NCI-H2196 (cell line): ENCODE data around the gene DNASE1L3.

ENCODE experiments used
- DNase-seq: peaks from one replicate; lab custom pipeline; 2025; ENCODE audit not compliant: unreplicated experiment; lab: John Stamatoyannopoulos, UW

DNASE1L3 gene

DNA sequence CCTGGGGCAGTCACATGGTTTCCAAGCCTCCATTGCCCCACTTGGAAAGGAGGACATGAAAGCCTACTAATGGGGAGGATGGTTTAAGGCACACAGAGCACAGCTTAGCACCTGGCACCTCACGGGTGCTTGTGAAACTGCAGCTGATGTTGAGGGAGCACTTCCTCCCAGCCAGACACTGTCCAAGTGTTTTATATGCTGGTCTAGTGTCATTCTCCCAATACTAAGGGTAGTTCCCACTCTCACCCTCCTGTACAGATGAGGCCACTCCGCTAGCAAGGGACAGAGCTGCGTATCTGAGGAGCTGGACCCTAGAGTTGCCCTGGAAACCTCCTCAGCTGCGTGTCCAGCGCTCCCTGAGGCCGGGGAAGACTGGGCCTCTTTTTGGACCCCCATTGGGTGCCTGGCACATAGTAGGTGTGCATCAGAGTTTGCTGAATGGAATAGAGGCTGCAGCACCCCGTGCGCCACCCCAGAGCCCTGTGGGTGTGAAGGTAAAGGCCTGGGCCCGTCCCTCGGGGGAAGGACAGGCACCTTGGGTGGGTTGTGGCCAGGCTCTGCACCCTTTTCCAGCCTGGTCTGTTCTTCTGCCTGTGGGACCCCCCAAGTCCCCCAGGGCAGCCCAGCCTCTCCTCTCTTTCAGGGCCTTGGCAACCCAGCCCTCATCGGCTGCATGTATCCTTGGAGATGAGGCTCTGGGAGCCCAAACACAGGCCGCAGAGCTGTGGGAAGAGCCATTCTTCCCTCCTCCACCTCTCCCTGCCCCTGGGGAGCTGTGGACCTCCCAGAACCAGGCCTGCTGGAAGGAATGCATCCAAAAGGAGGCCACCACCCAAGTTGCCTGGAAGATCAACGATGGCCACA, 31.3 kb downstream of the DNASE1L3 start:
- no peak for DNase-seq

DNA sequence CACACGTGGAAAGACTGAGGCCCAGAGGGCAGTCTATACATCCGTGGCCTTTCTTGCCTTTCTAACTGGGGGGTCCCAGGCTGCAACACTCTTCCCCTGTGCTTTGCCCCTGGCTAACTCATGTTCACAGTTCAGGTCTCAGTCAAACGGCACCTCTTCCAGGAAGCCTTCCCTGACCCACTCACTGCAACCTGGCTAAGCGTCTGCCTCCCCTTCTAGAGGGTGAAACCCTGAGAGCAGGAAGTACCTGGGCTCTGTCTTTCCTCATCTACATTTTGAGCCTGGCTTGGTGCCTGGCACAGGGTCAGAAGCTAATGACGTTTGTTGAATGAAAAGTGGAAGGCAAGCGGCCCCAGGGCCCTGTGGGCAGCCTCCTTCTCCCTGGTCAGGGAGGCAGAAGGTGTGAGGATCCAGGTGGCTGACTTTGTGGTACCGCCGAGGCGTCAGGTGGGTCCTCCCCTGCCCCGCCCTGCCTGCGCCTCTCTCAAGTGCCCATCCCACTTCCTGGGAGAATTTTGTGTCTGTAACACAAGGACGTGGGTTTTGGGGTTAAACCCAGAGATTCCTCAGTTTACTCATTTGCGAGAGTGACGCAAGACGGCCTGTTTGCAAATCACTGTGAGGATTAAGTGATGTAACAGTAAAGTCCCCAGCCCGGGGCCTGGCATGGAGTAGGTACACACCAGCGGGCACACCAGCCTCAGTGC, 32.1 kb downstream of the DNASE1L3 start:
- no peak for DNase-seq

DNA sequence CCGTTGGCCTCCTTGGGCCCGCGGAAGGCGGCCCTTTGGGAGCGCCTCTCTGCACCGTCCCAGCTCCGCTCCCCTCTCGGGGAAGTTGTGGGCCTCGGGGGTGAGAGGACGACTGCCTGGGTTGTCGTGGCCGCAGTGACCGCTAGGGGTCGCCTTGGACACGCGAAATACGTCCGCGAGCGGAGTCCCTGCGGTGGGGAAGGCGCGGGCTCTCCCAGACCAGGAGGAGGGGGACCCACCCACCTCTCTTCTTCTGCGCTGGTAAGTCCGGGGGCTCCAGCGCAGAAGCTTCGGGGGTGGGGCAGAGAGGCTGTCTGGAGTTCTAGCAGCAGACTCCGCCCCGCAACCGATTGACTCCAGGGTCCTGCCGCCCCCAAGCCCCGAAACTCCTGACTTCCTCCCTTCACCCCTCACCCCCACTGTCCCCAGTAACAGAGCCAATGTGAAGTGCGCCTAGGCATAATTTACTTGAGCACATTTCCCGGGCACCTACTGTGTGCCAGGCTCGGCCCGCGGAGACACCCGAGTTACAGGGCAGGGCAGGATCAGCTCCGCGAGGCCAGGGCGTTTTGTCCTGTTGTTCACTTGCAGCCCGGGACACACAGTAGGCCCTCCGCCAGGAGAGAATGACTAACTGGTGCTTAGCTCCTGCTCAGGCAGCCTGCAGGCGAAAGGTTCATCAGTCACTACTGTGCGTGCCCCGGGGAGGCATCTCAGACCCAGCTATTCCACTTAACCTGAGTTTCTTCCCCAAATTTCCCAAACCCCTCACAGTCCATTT, 32.8 kb downstream of the DNASE1L3 start:
- DNase-seq, result no peak

DNA sequence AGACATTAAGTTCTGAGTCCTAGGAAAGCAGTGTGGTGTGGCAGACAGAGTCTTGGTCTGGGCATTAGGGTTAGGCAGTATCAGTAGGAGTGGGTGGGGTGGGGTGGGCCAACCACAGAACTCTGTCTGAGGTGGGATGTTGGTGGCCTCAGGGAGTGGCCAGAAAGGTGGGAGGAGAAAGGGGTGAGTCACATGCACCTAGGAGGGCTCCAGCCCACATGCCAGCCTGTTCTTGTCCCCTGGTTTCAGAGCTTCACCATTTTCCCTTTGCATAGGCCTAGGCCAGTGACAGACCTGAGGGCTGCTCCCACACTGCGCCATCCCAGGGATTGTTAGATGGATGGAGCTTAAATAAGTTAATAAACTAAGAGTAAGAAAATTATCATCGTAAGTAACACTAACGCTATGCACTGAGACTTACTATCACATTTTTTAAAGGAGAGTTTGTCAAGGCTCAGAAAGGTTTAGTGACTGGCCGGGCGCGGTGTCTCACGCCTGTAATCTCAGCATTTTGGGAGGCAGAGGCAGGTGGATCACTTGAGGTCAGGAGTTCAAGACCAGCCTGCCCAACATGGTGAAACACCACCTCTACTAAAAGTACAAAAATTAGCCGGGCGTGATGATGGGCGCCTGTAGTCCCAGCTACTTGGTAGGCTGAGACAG, 33.8 kb downstream of the DNASE1L3 start:
- DNase-seq, result no peak

DNA sequence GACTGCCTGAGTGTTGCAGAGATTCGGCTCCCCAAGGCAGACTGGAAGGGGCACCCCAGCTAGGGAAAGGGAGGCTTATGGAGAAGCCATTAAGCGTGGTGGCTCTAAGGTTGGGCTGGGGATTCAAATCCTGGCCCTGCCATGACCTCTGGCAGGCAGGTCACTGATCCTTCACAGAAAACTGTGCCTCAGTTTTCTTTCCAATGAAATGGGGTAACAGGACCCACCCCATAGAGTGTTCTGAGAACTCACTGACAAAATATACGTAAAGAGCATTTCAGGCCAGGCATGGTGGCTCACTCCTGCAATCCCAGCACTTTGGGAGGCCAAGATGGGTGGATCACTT, 34.6 kb downstream of the DNASE1L3 start:
- no peak for DNase-seq

DNA sequence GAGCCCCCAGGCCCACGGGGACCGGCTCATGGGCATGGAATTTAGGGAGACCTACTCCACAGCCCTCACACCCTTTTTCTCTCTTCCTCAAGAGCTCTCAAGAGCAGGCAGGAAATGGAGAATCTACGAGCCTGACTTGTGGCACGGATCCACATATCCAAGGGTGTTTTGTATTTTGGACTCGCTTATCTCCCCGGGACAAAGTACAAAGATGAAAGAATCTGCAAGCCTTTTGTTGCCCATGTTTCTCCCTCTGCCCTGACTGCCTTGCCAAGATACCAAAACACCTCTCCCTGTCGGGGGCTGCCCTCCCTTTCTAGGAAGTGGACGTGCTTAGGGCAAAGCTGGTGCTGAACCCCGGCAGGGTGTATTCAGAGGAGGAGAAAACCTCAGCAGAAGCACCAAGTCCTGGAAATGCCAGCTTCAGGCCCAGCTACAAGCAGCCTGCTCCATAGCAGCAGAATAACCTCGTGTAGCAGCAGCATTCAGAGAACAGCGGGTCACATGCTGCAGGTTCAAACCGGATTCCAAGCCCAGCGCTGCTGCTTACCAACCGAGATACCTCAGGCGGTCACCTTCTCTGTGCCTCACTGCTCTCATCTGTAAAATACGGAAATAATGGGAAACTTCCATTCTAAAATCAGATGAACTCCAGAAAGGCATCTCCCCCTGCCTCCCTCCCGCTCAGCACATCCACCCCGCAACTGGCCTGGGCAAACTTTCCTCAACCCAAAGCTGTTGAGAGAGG, 35.2 kb downstream of the DNASE1L3 start:
- no peak for DNase-seq

DNA sequence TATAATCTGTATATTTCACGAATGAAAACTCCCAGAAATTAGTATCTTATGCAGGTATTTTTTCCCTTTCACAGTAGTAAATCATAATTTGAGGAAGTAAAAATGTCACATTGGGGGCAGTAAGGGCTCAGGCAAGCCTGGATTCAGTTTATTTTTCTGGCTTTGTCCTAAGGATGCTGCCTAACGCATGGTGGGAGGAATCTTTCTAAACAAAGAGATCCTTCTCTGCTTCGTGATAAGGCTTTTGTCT, 35.7 kb downstream of the DNASE1L3 start:
- no peak for DNase-seq

DNA sequence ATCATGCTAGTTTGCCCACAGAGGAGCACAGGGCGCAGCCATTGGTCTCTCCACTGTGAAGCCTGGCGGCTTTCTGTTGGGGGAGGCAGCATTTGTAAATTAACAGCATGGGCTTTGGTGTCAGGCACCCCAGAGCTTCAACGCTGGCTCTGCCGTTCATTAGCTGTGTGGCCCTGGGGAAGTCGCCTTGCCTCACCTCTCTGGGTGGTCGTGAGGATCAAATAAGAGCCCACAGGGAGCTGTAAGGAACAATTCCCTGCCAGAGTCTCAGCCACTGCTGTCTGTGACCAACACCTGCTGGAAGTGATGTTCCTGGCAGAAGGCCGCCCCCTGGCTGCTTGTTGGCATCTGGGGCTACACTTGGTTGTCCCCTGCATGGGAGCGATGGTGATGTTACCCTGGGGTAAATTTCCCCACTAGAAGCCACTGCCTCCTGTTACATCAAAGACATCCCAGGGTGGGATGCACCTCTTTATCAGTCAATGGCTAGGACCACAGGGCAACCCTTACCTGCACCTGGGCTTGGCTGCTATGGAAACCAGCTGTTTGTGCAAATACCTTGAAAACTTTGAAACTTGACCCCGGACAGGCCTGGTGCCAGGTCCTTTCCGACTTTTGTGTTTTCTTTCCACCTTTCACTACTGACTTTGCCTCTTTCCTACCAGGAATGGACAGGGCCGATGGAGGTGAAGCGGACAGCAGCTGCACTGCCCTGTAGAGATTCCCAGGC, 36.9 kb downstream of the DNASE1L3 start:
- peak; percentile 72 for DNase-seq

DNA sequence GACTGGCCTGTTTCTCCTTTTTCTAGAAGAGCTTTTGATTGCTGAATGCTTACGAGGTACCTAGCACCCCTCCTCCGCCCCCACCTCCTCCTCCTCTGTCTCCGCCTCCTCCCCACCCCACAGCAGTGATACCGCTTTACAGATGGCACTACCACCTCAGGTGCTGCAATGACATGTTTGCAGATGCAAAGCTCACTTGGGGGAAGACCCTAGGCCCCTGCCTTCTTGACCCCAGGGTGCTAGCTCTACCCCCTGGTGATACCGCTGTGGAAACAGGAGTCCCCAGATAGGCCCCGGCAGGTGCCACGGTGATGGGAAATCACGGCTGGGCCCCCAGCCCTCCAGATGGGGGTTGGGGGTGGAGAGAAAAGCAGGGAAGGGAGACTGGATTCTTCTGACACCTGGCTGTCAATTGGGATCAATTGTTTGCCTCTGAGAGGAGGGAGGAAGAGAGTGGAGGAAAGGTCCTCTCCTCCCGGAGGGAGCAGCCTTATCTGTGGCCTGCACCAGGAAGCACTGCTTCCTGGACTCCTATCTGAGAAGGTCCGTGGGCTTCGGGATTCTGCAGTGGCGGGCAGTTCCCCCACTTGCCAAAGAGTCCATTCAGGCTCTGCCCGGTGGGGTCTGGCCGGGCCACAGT, 37.6 kb downstream of the DNASE1L3 start:
- no peak for DNase-seq

DNA sequence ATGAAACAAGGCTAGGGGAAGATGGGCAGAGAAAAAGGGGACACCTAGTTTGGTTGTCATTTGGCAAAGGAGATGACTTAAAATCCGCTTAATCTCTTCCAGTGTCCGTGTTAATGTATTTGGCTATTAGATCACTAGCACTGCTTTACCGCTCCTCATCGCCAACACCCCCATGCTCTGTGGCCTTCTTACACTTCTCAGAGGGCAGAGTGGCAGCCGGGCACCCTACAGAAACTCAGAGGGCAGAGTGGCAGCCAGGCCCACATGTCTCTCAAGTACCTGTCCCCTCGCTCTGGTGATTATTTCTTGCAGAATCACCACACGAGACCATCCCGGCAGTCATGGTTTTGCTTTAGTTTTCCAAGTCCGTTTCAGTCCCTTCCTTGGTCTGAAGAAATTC, 39.6 kb downstream of the DNASE1L3 start:
- no peak for DNase-seq

DNA sequence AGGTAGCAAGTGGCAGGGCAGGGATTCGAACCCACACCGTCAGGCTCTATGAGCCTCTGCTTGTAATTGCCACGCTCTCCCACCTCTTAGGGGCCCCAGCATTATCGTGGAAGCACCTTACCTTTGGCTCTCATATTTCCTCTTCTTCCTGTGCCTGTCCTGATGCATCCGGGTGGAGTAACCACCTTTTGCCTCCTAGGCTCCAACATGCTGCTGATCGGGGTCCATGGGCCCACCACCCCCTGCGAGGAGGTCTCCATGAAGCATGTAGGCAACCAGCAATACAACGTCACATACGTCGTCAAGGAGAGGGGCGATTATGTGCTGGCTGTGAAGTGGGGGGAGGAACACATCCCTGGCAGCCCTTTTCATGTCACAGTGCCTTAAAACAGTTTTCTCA, 40.4 kb downstream of the DNASE1L3 start:
- DNase-seq, result no peak

DNA sequence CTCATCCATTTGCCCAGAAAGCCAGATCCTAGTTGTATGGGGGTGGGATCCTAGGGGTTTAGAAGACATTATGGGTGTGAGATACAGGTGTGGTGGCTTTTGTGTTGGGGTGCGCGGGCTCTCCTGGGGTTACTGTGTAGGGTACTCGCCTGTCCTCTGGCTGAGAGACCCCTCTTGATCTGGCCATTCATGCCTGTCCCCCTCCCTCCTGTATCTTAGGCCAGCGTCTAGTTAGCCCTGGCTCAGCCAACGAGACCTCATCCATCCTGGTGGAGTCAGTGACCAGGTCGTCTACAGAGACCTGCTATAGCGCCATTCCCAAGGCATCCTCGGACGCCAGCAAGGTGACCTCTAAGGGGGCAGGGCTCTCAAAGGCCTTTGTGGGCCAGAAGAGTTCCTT, 41.4 kb downstream of the DNASE1L3 start:
- DNase-seq, result no peak

DNA sequence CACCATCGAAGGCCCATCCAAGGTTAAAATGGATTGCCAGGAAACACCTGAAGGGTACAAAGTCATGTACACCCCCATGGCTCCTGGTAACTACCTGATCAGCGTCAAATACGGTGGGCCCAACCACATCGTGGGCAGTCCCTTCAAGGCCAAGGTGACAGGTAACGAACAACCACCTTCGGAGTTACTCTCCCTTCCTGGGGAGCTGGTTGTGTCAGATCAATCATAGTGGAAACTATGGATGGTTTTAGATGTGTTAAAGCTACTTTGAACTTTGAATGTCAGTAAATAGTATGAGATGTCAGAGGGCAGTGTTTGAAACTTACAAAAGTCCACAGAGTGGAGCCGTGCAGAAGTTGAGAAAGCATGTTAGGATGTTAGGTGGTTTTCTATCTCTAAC, 42.3 kb downstream of the DNASE1L3 start:
- no peak for DNase-seq

DNA sequence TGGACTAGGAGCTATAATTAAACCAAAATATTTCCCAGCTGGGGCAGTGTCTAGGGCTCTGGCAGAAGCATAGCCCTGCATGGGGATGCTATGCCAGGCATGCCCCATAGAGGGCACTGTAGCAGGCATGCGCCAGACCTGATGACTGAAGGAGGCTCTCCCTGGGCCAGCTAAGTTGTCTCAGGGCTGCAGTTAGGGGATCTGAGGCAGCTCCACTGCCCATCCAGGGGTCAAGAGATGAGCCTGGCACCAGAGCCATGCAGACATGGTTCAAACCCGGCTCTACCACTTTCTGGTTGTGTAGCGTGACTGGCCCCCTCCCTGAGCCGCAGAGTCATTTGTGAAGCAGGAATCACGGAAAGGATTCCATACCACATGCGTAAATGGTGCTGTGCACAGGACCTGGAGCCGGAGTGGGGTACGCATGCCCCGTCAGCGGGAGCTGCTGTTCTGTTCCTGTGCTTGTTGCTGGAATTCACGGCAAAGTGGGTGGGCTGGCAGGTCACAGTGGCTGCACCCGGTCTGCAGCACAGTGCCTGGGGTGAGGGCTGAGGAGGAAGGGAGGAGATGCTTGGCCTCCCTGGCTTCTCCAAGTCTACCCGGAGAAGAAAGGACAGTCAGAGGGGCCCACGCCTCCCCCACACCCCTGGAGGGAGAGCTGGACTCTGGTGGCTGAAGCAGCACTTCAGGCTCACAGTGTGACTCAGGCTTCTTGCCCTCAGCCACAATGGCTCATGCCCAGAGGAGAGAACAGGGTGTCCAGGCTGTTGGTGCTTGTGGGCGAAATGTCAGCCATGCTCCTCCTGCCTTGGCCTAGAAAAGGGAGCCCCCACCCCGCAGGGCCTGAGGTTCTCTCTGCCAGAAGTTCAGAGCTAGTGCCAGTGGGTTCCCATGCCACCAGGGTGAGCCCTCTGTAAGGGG, 43.1 kb downstream of the DNASE1L3 start:
- DNase-seq, result peak; percentile 10

DNA sequence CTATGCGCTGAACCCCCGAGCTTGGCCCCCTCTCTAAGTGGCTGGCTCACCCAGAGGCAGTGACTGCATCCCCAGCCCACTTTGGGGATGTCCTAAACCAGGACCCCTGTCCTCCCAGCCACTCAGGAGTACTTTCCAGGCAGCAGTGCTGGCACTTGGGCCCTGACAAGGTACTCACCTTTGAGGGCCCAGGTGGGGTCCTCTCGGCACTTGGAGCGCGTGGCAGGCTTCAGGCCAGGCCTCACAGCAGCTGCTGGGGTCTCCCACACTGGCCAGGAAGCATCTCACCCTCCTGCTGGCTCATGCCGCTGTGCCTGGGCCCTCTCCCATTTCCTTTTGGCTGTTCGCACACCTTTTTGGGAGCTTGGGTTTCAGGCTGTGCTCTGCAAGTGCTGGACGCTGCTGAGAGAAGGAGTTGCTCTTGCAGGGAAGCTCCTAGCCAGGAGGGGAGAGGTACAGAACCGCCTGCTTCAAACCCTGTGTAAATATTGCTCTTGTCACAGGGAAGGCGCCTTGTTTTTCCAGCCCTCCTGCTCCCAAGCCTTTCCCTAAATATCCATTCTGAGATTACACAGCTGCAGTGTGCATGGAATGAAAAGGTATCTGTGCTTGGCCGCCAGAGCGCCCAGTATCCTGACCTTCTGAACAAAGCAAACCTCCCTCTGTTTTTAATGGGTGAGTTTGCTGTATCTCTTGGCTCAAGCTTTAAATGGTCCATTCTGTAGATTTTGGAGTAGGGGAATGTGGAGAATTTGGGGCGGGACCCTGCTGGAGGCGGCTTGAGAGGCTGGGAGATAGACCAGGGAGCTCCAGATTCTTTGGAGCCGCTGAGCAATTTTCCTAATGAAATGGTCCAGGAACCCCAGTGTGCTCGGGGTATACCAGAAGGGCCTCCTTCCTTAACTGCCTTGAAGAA, 45.6 kb downstream of the DNASE1L3 start:
- DNase-seq, result peak; percentile 25

DNA sequence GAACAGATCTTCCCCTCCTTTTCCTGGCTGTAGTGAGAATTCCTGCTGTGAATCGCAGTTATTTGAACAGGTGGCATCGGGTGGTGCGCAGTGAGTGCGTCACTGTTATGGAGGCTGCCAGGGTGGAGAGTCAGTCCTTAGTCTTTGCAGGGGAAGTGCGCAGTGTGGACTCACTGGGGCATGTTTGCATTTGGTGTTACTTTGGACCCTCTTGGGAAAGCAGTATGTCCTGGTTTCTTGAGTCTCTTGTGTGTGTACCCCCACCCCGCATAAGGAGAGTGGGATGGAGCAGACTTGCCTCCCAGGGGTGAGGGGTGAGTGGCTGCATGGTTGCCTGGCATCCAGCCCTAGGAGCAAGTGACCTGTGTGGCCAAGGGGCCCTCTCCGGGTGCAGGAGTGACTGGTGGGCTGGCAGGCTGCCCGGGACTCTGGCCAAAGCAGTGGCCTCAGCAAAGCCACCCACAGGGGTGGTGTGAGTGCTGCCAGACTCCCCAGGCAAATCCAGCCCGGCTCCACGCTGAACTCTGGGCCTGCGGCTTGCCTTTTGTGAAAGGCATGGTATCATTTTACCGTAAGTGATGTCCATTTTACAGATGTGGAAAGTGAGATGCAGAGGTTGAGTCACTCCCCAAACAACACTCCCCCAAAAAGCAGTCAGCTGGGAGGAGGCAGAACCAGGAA, 46.4 kb downstream of the DNASE1L3 start:
- DNase-seq, result peak; percentile 75

DNA sequence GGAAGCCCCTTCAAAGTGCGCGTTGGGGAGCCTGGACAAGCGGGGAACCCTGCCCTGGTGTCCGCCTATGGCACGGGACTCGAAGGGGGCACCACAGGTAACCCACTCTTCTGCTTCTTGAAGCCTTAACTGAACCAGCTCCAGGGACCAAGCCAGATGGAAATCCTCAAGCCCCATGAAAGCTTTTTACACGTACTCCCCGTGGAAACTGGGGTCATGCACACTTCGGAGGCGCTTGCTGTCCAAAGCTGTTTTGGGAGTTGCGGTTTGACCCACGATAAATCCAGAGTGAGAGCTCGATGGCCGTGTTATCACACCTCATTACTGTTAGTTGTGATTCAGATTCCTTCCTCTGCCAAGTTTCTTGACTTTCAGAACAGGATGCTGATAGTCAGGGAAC, 47.5 kb downstream of the DNASE1L3 start:
- DNase-seq, result no peak
